ENCODE data around the gene TEKTIP1. TPM values are rescaled to one million over a fixed set of nuclear protein-coding genes. Genes with fewer than 3 reads are reported as not detected.

TEKTIP1 gene
- polyA plus RNA-seq, 1 experiment, result not detected

GRCh38 chr19:3537101-3537437 lies 1.9 kb upstream of the TEKTIP1 start:
- TF ChIP-seq CTCF (IDR thresholded peaks at IDR 0.05; ENCODE audit: insufficient read depth, low read depth, low read length), result no peak
- Histone ChIP-seq H3K36me3 (ENCODE audit: control insufficient read depth, insufficient read depth, low read length) (peaks cover 38% of the 10 kb centered on the region), H3K27me3 (ENCODE audit: control insufficient read depth, insufficient read depth, low read length) (no peaks in the 10 kb centered on the region), H3K4me3 (ENCODE audit: low read depth, low read length) (no peak overlapping the region)
- ChIA-PET CTCF (interaction anchor here (1.7 kb wide), 1 partner anchor 8 kb away, joined by 8 read pairs; no protein-coding TSS in a partner anchor), POLR2A (no interaction called here)
- DNase-seq (ENCODE audit: low read depth), result no peak

- DNase-seq (ENCODE audit: low read depth), result no peak
- ChIA-PET CTCF (interaction anchor here (1.7 kb wide), 1 partner anchor 8 kb away, joined by 8 read pairs; no protein-coding TSS in a partner anchor), POLR2A (no interaction called here)
- Histone ChIP-seq H3K27me3 (ENCODE audit: control insufficient read depth, insufficient read depth, low read length) (no peaks in the 10 kb centered on the region), H3K36me3 (ENCODE audit: control insufficient read depth, insufficient read depth, low read length) (peaks cover 33% of the 10 kb centered on the region), H3K4me3 (ENCODE audit: low read depth, low read length) (no peak overlapping the region)
- TF ChIP-seq CTCF (IDR thresholded peaks at IDR 0.05; ENCODE audit: insufficient read depth, low read depth, low read length), result no peak
Measured at GRCh38 chr19:3537438-3538240, 1.3 kb upstream of the TEKTIP1 start.

- ChIA-PET CTCF (interaction anchor here (0.7 kb wide), 1 partner anchor 36 kb away, joined by 4 read pairs; no protein-coding TSS in a partner anchor), POLR2A (no interaction called here)
- no peaks in the 10 kb centered on the region for H3K27me3 ChIP-seq (ENCODE audit: control insufficient read depth, insufficient read depth, low read length)
- TF ChIP-seq CTCF (IDR thresholded peaks at IDR 0.05; ENCODE audit: insufficient read depth, low read depth, low read length), result no peak
- DNase-seq (ENCODE audit: low read depth), result no peak
- H3K4me3 ChIP-seq (ENCODE audit: low read depth, low read length), result no peak overlapping the region
- peaks cover 28% of the 10 kb centered on the region for H3K36me3 ChIP-seq (ENCODE audit: control insufficient read depth, insufficient read depth, low read length)
Measured at GRCh38 chr19:3538258-3538929, 580 bp upstream of the TEKTIP1 start.

- Histone ChIP-seq H3K36me3 (ENCODE audit: control insufficient read depth, insufficient read depth, low read length) (peaks cover 27% of the 10 kb centered on the region), H3K27me3 (ENCODE audit: control insufficient read depth, insufficient read depth, low read length) (no peaks in the 10 kb centered on the region), H3K4me3 (ENCODE audit: low read depth, low read length) (no peak overlapping the region)
- CTCF ChIA-PET, result no interaction called here
- no peak for DNase-seq (ENCODE audit: low read depth)
- POLR2A ChIA-PET, result interaction anchor here (0.6 kb wide), 1 partner anchor 241 kb away, joined by 6 read pairs; no protein-coding TSS in a partner anchor
- no peak for TF ChIP-seq CTCF (IDR thresholded peaks at IDR 0.05; ENCODE audit: insufficient read depth, low read depth, low read length)
Measured at GRCh38 chr19:3539756-3540118, 763 bp downstream of the TEKTIP1 start.
